Measurements from ENCODE around the gene KCNAB2. TPM values are rescaled to one million over a fixed set of nuclear protein-coding genes. Genes with fewer than 3 reads are reported as not detected.

The KCNAB2 gene
- total RNA-seq, 1 experiment from 2014 or later = 4.7 TPM

DNA sequence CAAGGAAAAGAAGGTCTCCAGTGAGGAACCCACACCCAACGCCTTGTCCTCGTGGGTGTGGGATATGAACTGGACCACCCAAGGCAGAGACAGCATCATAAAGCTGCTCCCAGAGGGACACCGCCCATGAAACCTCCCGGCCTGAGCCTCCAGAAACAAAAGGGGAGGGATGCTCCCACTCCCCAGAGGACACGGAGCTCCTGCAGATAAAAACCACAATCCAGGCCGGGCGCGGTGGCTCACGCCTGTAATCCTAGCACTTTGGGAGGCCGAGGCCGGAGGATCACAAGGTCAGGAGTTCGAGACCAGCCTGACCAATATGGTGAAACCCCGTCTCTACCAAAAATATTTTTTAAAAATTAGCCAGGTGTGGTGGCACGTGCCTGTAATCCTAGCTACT, 68.1 kb downstream of the KCNAB2 start:
- peaks cover 6% of the 10 kb centered on the region for H3K9me3 Mint-ChIP-seq (ENCODE audit: low read depth, unreplicated experiment)
- H3K27me3 Mint-ChIP-seq (ENCODE audit: unreplicated experiment) = peaks cover 49% of the 10 kb centered on the region
- no peak overlapping the region for H3K4me3 Mint-ChIP-seq (ENCODE audit: low read depth, unreplicated experiment)
- H3K4me1 Mint-ChIP-seq (ENCODE audit: low read depth, unreplicated experiment) = no peaks in the 10 kb centered on the region
- DNase-seq = no peak
- TF ChIP-seq, protein P1, sequence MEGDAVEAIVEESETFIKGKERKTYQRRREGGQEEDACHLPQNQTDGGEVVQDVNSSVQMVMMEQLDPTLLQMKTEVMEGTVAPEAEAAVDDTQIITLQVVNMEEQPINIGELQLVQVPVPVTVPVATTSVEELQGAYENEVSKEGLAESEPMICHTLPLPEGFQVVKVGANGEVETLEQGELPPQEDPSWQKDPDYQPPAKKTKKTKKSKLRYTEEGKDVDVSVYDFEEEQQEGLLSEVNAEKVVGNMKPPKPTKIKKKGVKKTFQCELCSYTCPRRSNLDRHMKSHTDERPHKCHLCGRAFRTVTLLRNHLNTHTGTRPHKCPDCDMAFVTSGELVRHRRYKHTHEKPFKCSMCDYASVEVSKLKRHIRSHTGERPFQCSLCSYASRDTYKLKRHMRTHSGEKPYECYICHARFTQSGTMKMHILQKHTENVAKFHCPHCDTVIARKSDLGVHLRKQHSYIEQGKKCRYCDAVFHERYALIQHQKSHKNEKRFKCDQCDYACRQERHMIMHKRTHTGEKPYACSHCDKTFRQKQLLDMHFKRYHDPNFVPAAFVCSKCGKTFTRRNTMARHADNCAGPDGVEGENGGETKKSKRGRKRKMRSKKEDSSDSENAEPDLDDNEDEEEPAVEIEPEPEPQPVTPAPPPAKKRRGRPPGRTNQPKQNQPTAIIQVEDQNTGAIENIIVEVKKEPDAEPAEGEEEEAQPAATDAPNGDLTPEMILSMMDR (IDR thresholded peaks at IDR 0.05; ENCODE audit: unreplicated experiment) = no peak
- H3K36me3 Mint-ChIP-seq (ENCODE audit: insufficient read depth, unreplicated experiment) = no peaks in the 10 kb centered on the region
- intact Hi-C loops (cut with micrococcal nuclease; ENCODE audit: unreplicated experiment) = no loop called here
- CTCF ChIA-PET = no interaction called here
- no peak overlapping the region for H3K27ac Mint-ChIP-seq (ENCODE audit: unreplicated experiment)
- BruUV-seq (replicated peaks) = no TSS peak

DNA sequence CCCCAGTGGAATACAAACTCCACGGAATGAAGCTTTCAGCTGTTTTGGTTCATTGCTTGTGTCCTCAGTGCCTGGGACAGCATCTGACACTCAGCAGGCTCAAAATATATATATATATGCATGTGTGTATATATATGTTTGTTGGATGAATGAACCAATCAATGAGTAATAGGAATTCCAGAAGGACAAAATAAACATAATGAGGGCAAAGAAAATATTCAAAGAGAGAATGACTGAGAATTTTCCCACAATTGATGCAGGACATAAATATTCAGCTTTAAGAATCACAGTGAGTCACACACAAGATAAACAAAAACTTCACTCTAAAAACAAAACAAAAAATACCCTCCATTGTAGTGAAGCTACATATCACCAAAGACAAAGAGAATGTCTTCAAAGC, 70.4 kb downstream of the KCNAB2 start:
- peaks cover 6% of the 10 kb centered on the region for H3K9me3 Mint-ChIP-seq (ENCODE audit: low read depth, unreplicated experiment)
- no peak overlapping the region for H3K27ac Mint-ChIP-seq (ENCODE audit: unreplicated experiment)
- DNase-seq = no peak
- no peak overlapping the region for H3K4me3 Mint-ChIP-seq (ENCODE audit: low read depth, unreplicated experiment)
- CTCF ChIA-PET = interaction anchor here (0.6 to 1.0 kb wide), 3 partner anchors 24 to 89 kb away, joined by 3 read pairs; no protein-coding TSS in a partner anchor
- intact Hi-C loops (cut with micrococcal nuclease; ENCODE audit: unreplicated experiment) = no loop called here
- no TSS peak for BruUV-seq (replicated peaks)
- no peaks in the 10 kb centered on the region for H3K36me3 Mint-ChIP-seq (ENCODE audit: insufficient read depth, unreplicated experiment)
- peaks cover 28% of the 10 kb centered on the region for H3K27me3 Mint-ChIP-seq (ENCODE audit: unreplicated experiment)
- no peaks in the 10 kb centered on the region for H3K4me1 Mint-ChIP-seq (ENCODE audit: low read depth, unreplicated experiment)
- TF ChIP-seq, protein P1 (IDR thresholded peaks at IDR 0.05; ENCODE audit: unreplicated experiment) = no peak

DNA sequence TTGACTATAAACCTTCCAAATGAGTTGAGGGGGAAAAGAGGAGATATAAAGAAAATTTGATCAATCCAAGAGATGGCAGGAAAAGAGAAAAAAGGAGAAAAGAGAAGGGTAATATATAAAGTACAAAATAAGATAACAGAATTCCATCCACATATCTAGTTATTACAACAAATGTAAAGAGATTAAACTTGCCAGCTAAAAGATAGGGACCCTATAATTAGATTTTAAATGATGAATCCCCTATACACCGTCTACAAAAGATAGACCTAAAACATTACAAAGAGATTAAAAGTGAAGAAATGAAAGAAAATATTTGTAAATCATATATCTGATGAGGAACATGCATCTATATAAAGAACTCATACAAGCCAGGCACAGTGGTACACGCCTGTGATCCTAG, 71.4 kb downstream of the KCNAB2 start:
- intact Hi-C loops (cut with micrococcal nuclease; ENCODE audit: unreplicated experiment) = no loop called here
- H3K4me3 Mint-ChIP-seq (ENCODE audit: low read depth, unreplicated experiment) = no peak overlapping the region
- H3K4me1 Mint-ChIP-seq (ENCODE audit: low read depth, unreplicated experiment) = no peaks in the 10 kb centered on the region
- H3K27ac Mint-ChIP-seq (ENCODE audit: unreplicated experiment) = no peak overlapping the region
- no peaks in the 10 kb centered on the region for H3K36me3 Mint-ChIP-seq (ENCODE audit: insufficient read depth, unreplicated experiment)
- H3K27me3 Mint-ChIP-seq (ENCODE audit: unreplicated experiment) = peaks cover 19% of the 10 kb centered on the region
- TF ChIP-seq, protein P1 (IDR thresholded peaks at IDR 0.05; ENCODE audit: unreplicated experiment) = no peak
- H3K9me3 Mint-ChIP-seq (ENCODE audit: low read depth, unreplicated experiment) = peaks cover 6% of the 10 kb centered on the region
- CTCF ChIA-PET = no interaction called here
- no peak for DNase-seq
- BruUV-seq (replicated peaks) = no TSS peak

DNA sequence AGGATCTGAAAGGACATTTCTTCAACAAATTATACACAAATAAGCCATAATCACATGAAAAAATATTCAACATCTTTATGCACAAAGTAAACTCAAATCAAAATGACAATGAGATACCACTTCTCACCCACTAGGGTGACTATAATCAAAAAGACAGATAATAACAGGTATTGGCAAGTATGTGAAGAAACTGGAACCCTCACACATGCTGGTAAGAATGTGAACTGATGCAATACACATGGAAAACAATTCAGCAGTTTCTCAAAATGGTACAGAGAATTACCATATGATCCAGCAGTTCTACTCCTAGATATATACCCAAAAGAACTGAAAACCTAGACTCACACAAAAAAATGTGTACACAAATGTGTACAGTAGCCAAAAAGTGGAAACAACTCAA, 71.9 kb downstream of the KCNAB2 start:
- TF ChIP-seq, protein P1 (IDR thresholded peaks at IDR 0.05; ENCODE audit: unreplicated experiment) = no peak
- CTCF ChIA-PET = no interaction called here
- no peaks in the 10 kb centered on the region for H3K36me3 Mint-ChIP-seq (ENCODE audit: insufficient read depth, unreplicated experiment)
- H3K27ac Mint-ChIP-seq (ENCODE audit: unreplicated experiment) = no peak overlapping the region
- BruUV-seq (replicated peaks) = no TSS peak
- no peaks in the 10 kb centered on the region for H3K4me1 Mint-ChIP-seq (ENCODE audit: low read depth, unreplicated experiment)
- DNase-seq = no peak
- H3K4me3 Mint-ChIP-seq (ENCODE audit: low read depth, unreplicated experiment) = no peak overlapping the region
- intact Hi-C loops (cut with micrococcal nuclease; ENCODE audit: unreplicated experiment) = no loop called here
- peaks cover 13% of the 10 kb centered on the region for H3K27me3 Mint-ChIP-seq (ENCODE audit: unreplicated experiment)
- peaks cover 6% of the 10 kb centered on the region for H3K9me3 Mint-ChIP-seq (ENCODE audit: low read depth, unreplicated experiment)
